IMR-90 (cell line): ENCODE measurements around the gene HOXC10. TPM values are rescaled to one million over a fixed set of nuclear protein-coding genes. Genes with fewer than 3 reads are reported as not detected.

Experiments
- ATAC-seq: fragments of 200-7000 bp; cut with Tn5 transposase; 2 replicates; pipeline ENCODE4 v1.9.1; 2020; ENCODE audit warnings: low read depth, mild to moderate bottlenecking, moderate library complexity
- BruUV-seq: library from RNA; stranded (reverse); fragments of 400-500 nt; replicated peaks from 2 replicates; lab custom pipeline; 2021; lab: Mats Ljungman, UMichigan
- CTCF ChIA-PET: fragments of 300-600 bp; formaldehyde crosslinking; extraction: SDS; loops from one replicate; lab custom pipeline; 2021; ENCODE audit warnings: antibody characterized with exemption; lab: Yijun Ruan, JAX
- POLR2A ChIA-PET: fragments of 300-600 bp; sonication (Branson Sonifier 250); formaldehyde crosslinking; loops from one replicate; lab custom pipeline; 2022; ENCODE audit warnings: antibody characterized with exemption; ENCODE audit not compliant: unreplicated experiment; lab: Charles Lee
- DNase-seq: peaks from one replicate; pipeline ENCODE4 v3.0.0; 2013
- H2AFZ ChIP-seq: replicated peaks from 2 replicates; pipeline ENCODE3; 2013; ENCODE audit warnings: low read length, mild to moderate bottlenecking; ENCODE audit not compliant: poor library complexity
- H2AK5ac ChIP-seq: 2 replicates; pipeline ENCODE4 v1.6.1; 2013; ENCODE audit warnings: low read depth, low read length, inconsistent platforms
- H2AK9ac ChIP-seq: replicated peaks from 2 replicates; pipeline ENCODE3; 2013; ENCODE audit warnings: mild to moderate bottlenecking, low read depth, low read length, moderate library complexity; ENCODE audit not compliant: poor library complexity
- H2BK120ac ChIP-seq: 2 replicates; pipeline ENCODE4 v1.6.1; 2013; ENCODE audit warnings: low read depth, low read length, inconsistent platforms
- H2BK15ac ChIP-seq: 3 replicates; pipeline ENCODE4 v1.6.1; 2013; ENCODE audit warnings: low read depth, low read length, inconsistent platforms
- H2BK20ac ChIP-seq: 2 replicates; pipeline ENCODE4 v1.6.1; 2013; ENCODE audit warnings: low read depth, mild to moderate bottlenecking, inconsistent platforms, low read length, moderate library complexity
- H2BK5ac ChIP-seq: 2 replicates; pipeline ENCODE4 v1.6.1; 2013; ENCODE audit warnings: mild to moderate bottlenecking, low read depth, low read length, inconsistent platforms; ENCODE audit not compliant: poor library complexity, severe bottlenecking
- H3K14ac ChIP-seq: replicated peaks from 2 replicates; pipeline ENCODE4 v1.6.1; 2013; ENCODE audit warnings: low read depth, low read length, inconsistent platforms
- H3K18ac ChIP-seq: 2 replicates; pipeline ENCODE4 v1.6.1; 2013; ENCODE audit warnings: low read depth, low read length, control low read depth
- H3K23ac ChIP-seq: 2 replicates; pipeline ENCODE4 v1.6.1; 2013; ENCODE audit warnings: low read depth, low read length, inconsistent platforms
- H3K27ac ChIP-seq: 2 replicates; pipeline ENCODE4 v1.5.1; 2013; ENCODE audit warnings: mild to moderate bottlenecking, control low read depth, low read length; ENCODE audit not compliant: insufficient read depth
- H3K27me3 ChIP-seq: 2 replicates; pipeline ENCODE4 v1.6.1; 2013; ENCODE audit warnings: low read length; ENCODE audit not compliant: control insufficient read depth, insufficient read depth
- H3K36me3 ChIP-seq: 2 replicates; pipeline ENCODE4 v1.6.1; 2013; ENCODE audit warnings: low read length, mixed read lengths; ENCODE audit not compliant: control insufficient read depth, insufficient read depth
- H3K4ac ChIP-seq: 2 replicates; pipeline ENCODE4 v1.6.1; 2013; ENCODE audit warnings: low read depth, low read length, inconsistent platforms
- H3K4me1 ChIP-seq: 2 replicates; pipeline ENCODE4 v1.6.1; 2013; ENCODE audit warnings: low read length, mixed read lengths; ENCODE audit not compliant: control insufficient read depth, insufficient read depth
- H3K4me2 ChIP-seq: 2 replicates; pipeline ENCODE4 v1.6.1; 2013; ENCODE audit warnings: low read depth, mild to moderate bottlenecking, control low read depth, low read length, moderate library complexity
- H3K4me3 ChIP-seq: 2 replicates; pipeline ENCODE4 v1.5.1; 2013; ENCODE audit warnings: low read depth, mild to moderate bottlenecking, control low read depth, low read length, moderate library complexity; ENCODE audit not compliant: insufficient read depth
- H3K56ac ChIP-seq: 2 replicates; pipeline ENCODE4 v1.6.1; 2013; ENCODE audit warnings: low read length, inconsistent platforms; ENCODE audit not compliant: insufficient read depth; ENCODE audit errors: extremely low read depth
- H3K79me1 ChIP-seq, 2 experiments: 2 replicates each; pipeline ENCODE4 v1.6.1; 2013; ENCODE audit warnings: low read length in 2 of 2, inconsistent platforms in 1 of 2, low read depth in 1 of 2
- H3K9ac ChIP-seq: 2 replicates; pipeline ENCODE4 v1.6.1; 2013; ENCODE audit warnings: low read depth, low read length, control low read depth
- H3K9me1 ChIP-seq: 2 replicates; pipeline ENCODE4 v1.6.1; 2013; ENCODE audit warnings: low read length, inconsistent platforms; ENCODE audit not compliant: insufficient read depth
- H3K9me3 ChIP-seq: 2 replicates; pipeline ENCODE4 v1.6.1; 2013; ENCODE audit warnings: low read length; ENCODE audit not compliant: control insufficient read depth, insufficient read depth
- H4K20me1 ChIP-seq: 2 replicates; pipeline ENCODE4 v1.6.1; 2013; ENCODE audit warnings: low read length, inconsistent platforms; ENCODE audit not compliant: insufficient read depth
- H4K5ac ChIP-seq: 2 replicates; pipeline ENCODE4 v1.6.1; 2013; ENCODE audit warnings: mild to moderate bottlenecking, low read depth, low read length, control low read depth
- H4K8ac ChIP-seq, 2 experiments: 2 replicates each; pipeline ENCODE4 v1.6.1; 2013; ENCODE audit warnings: low read depth in 2 of 2, low read length in 2 of 2, control low read depth in 1 of 2, inconsistent platforms in 1 of 2
- H4K91ac ChIP-seq: 2 replicates; pipeline ENCODE4 v1.6.1; 2013; ENCODE audit warnings: low read depth, low read length, inconsistent platforms; ENCODE audit not compliant: insufficient read depth
- CEBPB ChIP-seq: IDR thresholded peaks from 2 replicates; pipeline ENCODE4 v1.6.1; 2012; ENCODE audit warnings: low read depth, low read length, improper control_type of control experiment
- FOS ChIP-seq: fragments of 150-350 bp; IDR thresholded peaks from 2 replicates; pipeline ENCODE4 v1.6.1; 2016; ENCODE audit warnings: low read depth, low read length
- MAZ ChIP-seq: IDR thresholded peaks from 2 replicates; pipeline ENCODE4 v1.6.1; 2012; ENCODE audit warnings: low read depth, mild to moderate bottlenecking, low read length, improper control_type of control experiment, moderate library complexity, borderline replicate concordance
- MXI1 ChIP-seq: IDR thresholded peaks from 2 replicates; pipeline ENCODE4 v1.6.1; 2012; ENCODE audit warnings: low read depth, mild to moderate bottlenecking, low read length, moderate library complexity, borderline replicate concordance
- RAD21 ChIP-seq: IDR thresholded peaks from 2 replicates; pipeline ENCODE4 v1.6.1; 2012; ENCODE audit warnings: low read length, improper control_type of control experiment
- SMC3 ChIP-seq: fragments of 150-350 bp; IDR thresholded peaks from 2 replicates; pipeline ENCODE4 v1.6.1; 2016; ENCODE audit warnings: low read depth, mild to moderate bottlenecking, antibody characterized with exemption, low read length, moderate library complexity
- WGBS, 2 experiments: methylation state at CpG; one replicate each; pipeline versions ENCODE4 v1.1.5 to v1.1.7; 2013; ENCODE audit warnings: missing lambda C conversion rate in 2 of 2; ENCODE audit not compliant: insufficient read length in 1 of 2; ENCODE audit errors: extremely low coverage in 2 of 2; 5-methylcytosine and 5-hydroxymethylcytosine counted together
- dilution Hi-C: fragments of 300-500 bp; cut with HindIII; formaldehyde crosslinking; loops from one replicate; pipeline ENCODE4 v1.14.3; 2018; ENCODE audit warnings: low sequenced_read_pairs; ENCODE audit not compliant: unreplicated experiment
- in situ Hi-C: fragments of 300-500 bp; cut with MboI; formaldehyde crosslinking; loops from 3 replicates; pipeline ENCODE4 v1.14.3; 2019; ENCODE audit warnings: low sequenced_read_pairs, inconsistent platforms, mixed read lengths
- intact Hi-C: fragments of 100-400 bp; cut with micrococcal nuclease; formaldehyde crosslinking; loops from 2 replicates; pipeline ENCODE4 v1.10.0; 2022
- polyA plus RNA-seq, 3 experiments: library from polyadenylated mRNA; depleted of rRNA; stranded (reverse); fragments of >200 nt; gene quantifications; 2 replicates each; pipeline ENCODE4 v1.2.3, GENCODE V29; 2012; ENCODE audit warnings: low replicate concordance in 1 of 3
- total RNA-seq: library from RNA; depleted of rRNA; stranded (reverse); fragments of >200 nt; gene quantifications from 2 replicates; pipeline ENCODE4 v1.2.3, GENCODE V29; 2012

Gene HOXC10
- total and polyA plus RNA-seq, 2 of the 4 experiments (the other 2 are of a cell fraction): 0.15 TPM; not detected in 1

- intact Hi-C loops (no loop called here), dilution Hi-C loops (no loop called here), in situ Hi-C loops (no loop called here)
- H3K4me2 ChIP-seq: no peak overlapping the region
- TF ChIP-seq SMC3 (no peak), MAZ (no peak), FOS (no peak), RAD21 (no peak), MXI1 (no peak), CEBPB (no peak)
- DNase-seq (no peak), ATAC-seq (no peak)
- no peak overlapping the region for H3K9ac ChIP-seq
- H3K9me3 ChIP-seq: peaks cover 4% of the 10 kb centered on the region
- no peaks in the 10 kb centered on the region for H3K79me1 ChIP-seq
- H4K20me1 ChIP-seq: no peaks in the 10 kb centered on the region
- no peak overlapping the region for H2AK9ac ChIP-seq
- peaks cover 89% of the 10 kb centered on the region for H3K27me3 ChIP-seq
- H3K36me3 ChIP-seq: no peaks in the 10 kb centered on the region
- H4K8ac ChIP-seq: no peak overlapping the region
- H3K4me3 ChIP-seq: no peak overlapping the region
- H3K14ac ChIP-seq: no peak overlapping the region
- H3K9me1 ChIP-seq: no peaks in the 10 kb centered on the region
- H4K5ac ChIP-seq: no peak overlapping the region
- no peak overlapping the region for H3K23ac ChIP-seq
- no peaks in the 10 kb centered on the region for H3K4me1 ChIP-seq
- no peak overlapping the region for H2AK5ac ChIP-seq
- H2BK5ac ChIP-seq: no peak overlapping the region
- ChIA-PET CTCF (interaction anchor here (0.5 kb wide), 1 partner anchor 149 kb away, joined by 3 read pairs; no protein-coding TSS in a partner anchor), POLR2A (interaction anchor here (0.6 kb wide), 1 partner anchor 123 kb away, joined by 3 read pairs; no protein-coding TSS in a partner anchor)
- H2AFZ ChIP-seq: no peak overlapping the region
- BruUV-seq: no TSS peak
- no peak overlapping the region for H3K18ac ChIP-seq
- no peak overlapping the region for H2BK15ac ChIP-seq
- no CpG with 5 or more reads among the region's 14 CpGs for WGBS, 2 experiments
- no peak overlapping the region for H3K27ac ChIP-seq
- no peak overlapping the region for H2BK120ac ChIP-seq
- H3K4ac ChIP-seq: no peak overlapping the region
- H4K91ac ChIP-seq: no peak overlapping the region
- no peak overlapping the region for H3K56ac ChIP-seq
- no peak overlapping the region for H2BK20ac ChIP-seq
These were observed 27.0 kb downstream of the HOXC10 start for GRCh38 chr12:54011665-54012532.
